HCT116 (cell line): ENCODE results near the gene ACVR1. TPM values are rescaled to one million over a fixed set of nuclear protein-coding genes. Genes with fewer than 3 reads are reported as not detected.

Source experiments
- ATAC-seq: fragments of 200-7000 bp; cut with Tn5 transposase; 2 replicates; pipeline ENCODE4 v1.9.1; 2020; ENCODE audit warnings: mild to moderate bottlenecking, moderate library complexity
- BruUV-seq: library from RNA; stranded (reverse); fragments of 400-500 nt; replicated peaks from 2 replicates; lab custom pipeline; 2021; lab: Mats Ljungman, UMichigan
- CTCF ChIA-PET: fragments of 300-600 bp; sonication (Branson Sonifier 250); formaldehyde crosslinking; loops from one replicate; lab custom pipeline; 2021; ENCODE audit warnings: antibody characterized with exemption; lab: Charles Lee
- POLR2A ChIA-PET: fragments of 300-600, 350-600 bp; sonication (Branson Sonifier 250); formaldehyde crosslinking; loops from one replicate; lab custom pipeline; 2021; ENCODE audit warnings: antibody characterized with exemption; lab: Charles Lee
- RAD21 ChIA-PET, 2 experiments: fragments of 300-600 bp; sonication (Branson Sonifier 250); formaldehyde crosslinking; loops; one replicate each; lab custom pipeline; 2023; ENCODE audit warnings: low total read pairs in 2 of 2; ENCODE audit not compliant: uncharacterized antibody in 2 of 2, unreplicated experiment in 2 of 2, low non-redundant PET in 1 of 2; lab: Charles Lee
- DNase-seq: peaks from one replicate; pipeline ENCODE4 v3.0.0-alpha.2; 2010; ENCODE audit warnings: low read depth, low spot score
- H2AFZ ChIP-seq: fragments of 200-600 bp; shearing (Covaris generic), sonication (generic); 2 replicates; pipeline ENCODE4 v1.6.1; 2017; ENCODE audit warnings: low read depth, mixed run types, mixed read lengths, antibody characterized with exemption, low read length; ENCODE audit not compliant: poor library complexity, severe bottlenecking
- H3K27ac ChIP-seq: 2 replicates; pipeline ENCODE4 v1.5.1; 2012; ENCODE audit warnings: low read depth, low read length
- H3K27me3 ChIP-seq: fragments of 200-600 bp; sonication (generic); 2 replicates; pipeline ENCODE4 v1.6.1; 2016; ENCODE audit warnings: mixed run types, low read length, mixed read lengths; ENCODE audit not compliant: insufficient read depth
- H3K36me3 ChIP-seq, 2 experiments: fragments of 200-500 bp in 1 of 2; fragments of 200-600 bp in 1 of 2; sonication (Bioruptor generic) in 1 of 2; sonication (generic) in 1 of 2; 2 replicates each; pipeline versions ENCODE4 v1.5.1 to v1.6.1; 2014 to 2016; ENCODE audit warnings: low read length in 2 of 2, inconsistent platforms in 1 of 2, mixed read lengths in 1 of 2, mixed run types in 1 of 2; ENCODE audit not compliant: insufficient read depth in 2 of 2, control insufficient read depth in 1 of 2
- H3K4me1 ChIP-seq, 2 experiments: fragments of 200-600 bp in 1 of 2; sonication (generic) in 1 of 2; 2 replicates each; pipeline versions ENCODE4 v1.5.1 to v1.6.1; 2012 to 2017; ENCODE audit warnings: low read length in 2 of 2, inconsistent platforms in 1 of 2, mild to moderate bottlenecking in 1 of 2, mixed read lengths in 1 of 2, mixed run types in 1 of 2, moderate library complexity in 1 of 2; ENCODE audit not compliant: insufficient read depth in 2 of 2, control insufficient read depth in 1 of 2
- H3K4me2 ChIP-seq: fragments of 200-600 bp; sonication (generic); 2 replicates; pipeline ENCODE4 v1.6.1; 2017; ENCODE audit warnings: mixed run types, low read length, mixed read lengths
- H3K4me3 ChIP-seq, 2 experiments: fragments of 200-600 bp in 1 of 2; sonication (generic) in 1 of 2; replicated peaks in 1 of 2; 2 replicates each; pipeline ENCODE4 v1.5.1; 2011 to 2016; ENCODE audit warnings: low read length in 2 of 2, control low read depth in 1 of 2, low read depth in 1 of 2, mild to moderate bottlenecking in 1 of 2, mixed read lengths in 1 of 2, mixed run types in 1 of 2
- H3K79me2 ChIP-seq: fragments of 200-600 bp; sonication (generic); 2 replicates; pipeline ENCODE4 v1.6.1; 2017; ENCODE audit warnings: mild to moderate bottlenecking, mixed run types, low read length, moderate library complexity, mixed read lengths; ENCODE audit not compliant: insufficient read depth
- H3K9ac ChIP-seq: fragments of 200-600 bp; sonication (generic); 2 replicates; pipeline ENCODE4 v1.6.1; 2016; ENCODE audit warnings: low read length, mixed read lengths
- H3K9me2 ChIP-seq: fragments of 200-600 bp; sonication (generic), shearing (Covaris generic); 2 replicates; pipeline ENCODE4 v1.6.1; 2017; ENCODE audit warnings: mixed run types, mild to moderate bottlenecking, moderate library complexity; ENCODE audit not compliant: insufficient read depth
- H3K9me3 ChIP-seq, 2 experiments: fragments of 200-500 bp in 1 of 2; fragments of 200-600 bp in 1 of 2; sonication (Bioruptor generic) in 1 of 2; sonication (generic) in 1 of 2; 2 replicates each; pipeline ENCODE4 v1.6.1; 2014 to 2017; ENCODE audit warnings: low read length in 2 of 2, mixed read lengths in 2 of 2, inconsistent platforms in 1 of 2, low read depth in 1 of 2, mild to moderate bottlenecking in 1 of 2, mixed run types in 1 of 2, moderate library complexity in 1 of 2; ENCODE audit not compliant: control insufficient read depth in 1 of 2, insufficient read depth in 1 of 2
- H4K20me1 ChIP-seq: fragments of 200-600 bp; sonication (generic), shearing (Covaris generic); 2 replicates; pipeline ENCODE4 v1.6.1; 2017; ENCODE audit warnings: mixed run types, mild to moderate bottlenecking, moderate library complexity; ENCODE audit not compliant: insufficient read depth
- ATF3 ChIP-seq: IDR thresholded peaks from 2 replicates; pipeline ENCODE4 v1.6.1; 2012
- CBX3 ChIP-seq: IDR thresholded peaks from 2 replicates; pipeline ENCODE4 v1.6.1; 2012; ENCODE audit warnings: low read depth
- CTCF ChIP-seq, 3 experiments: fragments of 200-600 bp in 1 of 3; sonication (generic) in 1 of 3; IDR thresholded peaks in 2 of 3; conservative IDR thresholded peaks in 1 of 3; 2 replicates each; pipeline ENCODE4 v1.5.1; 2012 to 2017; ENCODE audit warnings: low read depth in 2 of 3, low read length in 2 of 3, antibody characterized with exemption in 1 of 3, borderline replicate concordance in 1 of 3, control low read depth in 1 of 3, mild to moderate bottlenecking in 1 of 3, mixed read lengths in 1 of 3, mixed run types in 1 of 3, moderate library complexity in 1 of 3; ENCODE audit not compliant: insufficient read depth in 1 of 3
- EGR1 ChIP-seq: IDR thresholded peaks from 2 replicates; pipeline ENCODE4 v1.6.1; 2012; ENCODE audit warnings: low read depth
- EZH2 ChIP-seq: fragments of 200-600 bp; sonication (generic); IDR thresholded peaks from 2 replicates; pipeline ENCODE4 v1.6.1; 2017; ENCODE audit warnings: antibody characterized with exemption, mixed run types
- EZH2phosphoT487 ChIP-seq: fragments of 200-600 bp; IDR thresholded peaks from 2 replicates; pipeline ENCODE4 v1.6.1; 2018; ENCODE audit warnings: antibody characterized with exemption, borderline replicate concordance
- FOSL1 ChIP-seq: IDR thresholded peaks from 2 replicates; pipeline ENCODE4 v1.6.1; 2012; ENCODE audit warnings: low read depth
- JUND ChIP-seq: IDR thresholded peaks from 2 replicates; pipeline ENCODE4 v1.6.1; 2012
- POLR2A ChIP-seq: IDR thresholded peaks from 2 replicates; pipeline ENCODE4 v1.7.0; 2011; ENCODE audit warnings: borderline replicate concordance; ENCODE audit not compliant: insufficient read depth, insufficient read length; ENCODE audit errors: extremely low read depth
- POLR2AphosphoS5 ChIP-seq: IDR thresholded peaks from 2 replicates; pipeline ENCODE4 v1.6.1; 2011; ENCODE audit warnings: mild to moderate bottlenecking, low read depth, low read length, moderate library complexity
- REST ChIP-seq: IDR thresholded peaks from 2 replicates; pipeline ENCODE4 v1.6.1; 2012; ENCODE audit warnings: low read depth
- TCF7L2 ChIP-seq: IDR thresholded peaks from 2 replicates; pipeline ENCODE4 v1.7.0; 2011; ENCODE audit warnings: borderline replicate concordance, inconsistent platforms; ENCODE audit not compliant: insufficient read depth, insufficient read length; ENCODE audit errors: extremely low read depth
- YY1 ChIP-seq: IDR thresholded peaks from 2 replicates; pipeline ENCODE4 v1.6.1; 2011; ENCODE audit warnings: low read length, low read depth, moderate library complexity, mild to moderate bottlenecking; ENCODE audit not compliant: insufficient replicate concordance; ENCODE audit errors: extremely low read depth
- intact Hi-C: fragments of 100-400 bp; cut with micrococcal nuclease; formaldehyde crosslinking; loops from 2 replicates; pipeline ENCODE4 v1.10.0; 2022
- total RNA-seq: library from RNA; stranded (reverse); gene quantifications from one replicate; pipeline ENCODE4 v1.2.1, GENCODE V29; 2021; ENCODE audit not compliant: unreplicated experiment

Gene ACVR1
- total RNA-seq, 1 experiment from 2014 or later = 16.9 TPM

GRCh38 chr2:157819761-157820160 lies 56.4 kb downstream of the ACVR1 start:
- BruUV-seq = no TSS peak
- Histone ChIP-seq H3K27me3 (no peaks in the 10 kb centered on the region), H2AFZ (no peak overlapping the region), H3K4me3 (no peak overlapping the region), H3K9me3 (no peaks in the 10 kb centered on the region), H3K9me2 (no peaks in the 10 kb centered on the region), H4K20me1 (no peaks in the 10 kb centered on the region), H3K4me1 (no peaks in the 10 kb centered on the region), H3K27ac (no peak overlapping the region), H3K79me2 (no peaks in the 10 kb centered on the region), H3K36me3 (peaks cover 0 to 2% of the 10 kb centered on the region in 2 experiments; a peak in 1 of 4 replicates), H3K4me2 (no peak overlapping the region), H3K9ac (no peak overlapping the region)
- RAD21 ChIA-PET = no interaction called here
- POLR2A ChIA-PET = no interaction called here
- TF ChIP-seq ATF3 = no peak
- no peak for TF ChIP-seq POLR2A
- TF ChIP-seq YY1 = no peak
- TF ChIP-seq EZH2phosphoT487 = no peak
- no peak for TF ChIP-seq POLR2AphosphoS5
- TF ChIP-seq JUND = no peak
- no peak for ATAC-seq
- DNase-seq = no peak
- intact Hi-C loops = no loop called here
- CTCF ChIA-PET = no interaction called here

GRCh38 chr2:157818227-157818626 lies 57.9 kb downstream of the ACVR1 start:
- Histone ChIP-seq H3K36me3 (peaks cover 0 to 2% of the 10 kb centered on the region in 2 experiments; a peak in 1 of 4 replicates), H3K27me3 (no peaks in the 10 kb centered on the region), H2AFZ (no peak overlapping the region), H4K20me1 (no peaks in the 10 kb centered on the region), H3K9me3 (no peaks in the 10 kb centered on the region), H3K27ac (no peak overlapping the region), H3K4me3 (no peak overlapping the region), H3K4me2 (no peak overlapping the region), H3K9ac (no peak overlapping the region), H3K4me1 (no peaks in the 10 kb centered on the region), H3K9me2 (no peaks in the 10 kb centered on the region), H3K79me2 (no peaks in the 10 kb centered on the region)
- no peak for TF ChIP-seq FOSL1
- no peak for TF ChIP-seq POLR2A
- TF ChIP-seq CTCF (IDR thresholded peaks at IDR 0.05 in 2 of 3, conservative IDR thresholded peaks at IDR 0.05 in 1 of 3; ENCODE audit: borderline replicate concordance in 1 of 3, insufficient read depth in 1 of 3, low read depth in 2 of 3, low read length in 2 of 3) = no peak
- no peak for TF ChIP-seq REST
- TF ChIP-seq ATF3 = no peak
- no peak for TF ChIP-seq EZH2
- no peak for TF ChIP-seq CBX3
- TF ChIP-seq EZH2phosphoT487 = no peak
- no peak for TF ChIP-seq TCF7L2
- no peak for TF ChIP-seq EGR1
- POLR2A ChIA-PET = no interaction called here
- RAD21 ChIA-PET = no interaction called here
- BruUV-seq = no TSS peak
- no peak for ATAC-seq
- intact Hi-C loops = no loop called here
- no peak for DNase-seq
- CTCF ChIA-PET = no interaction called here
